ENCODE results near the gene SLC22A4.

SLC22A4 gene

GRCh38 chr5:132263548-132264261 is 30.5 kb upstream of the SLC22A4 start:
- DNase-seq = no peak

GRCh38 chr5:132264546-132265335 is 29.5 kb upstream of the SLC22A4 start:
- no peak for DNase-seq

GRCh38 chr5:132265336-132266030 is 28.7 kb upstream of the SLC22A4 start:
- DNase-seq = no peak

GRCh38 chr5:132266031-132266835 is 28.0 kb upstream of the SLC22A4 start:
- no peak for DNase-seq

GRCh38 chr5:132266836-132267160 is 27.4 kb upstream of the SLC22A4 start:
- no peak for DNase-seq

- DNase-seq = no peak
Measured at GRCh38 chr5:132267166-132267739, 26.9 kb upstream of the SLC22A4 start.

- DNase-seq = no peak
Measured at GRCh38 chr5:132267931-132268768, 26.0 kb upstream of the SLC22A4 start.

- no peak for DNase-seq
Measured at GRCh38 chr5:132268769-132269551, 25.2 kb upstream of the SLC22A4 start.

- no peak for DNase-seq
Measured at GRCh38 chr5:132269635-132270334, 24.4 kb upstream of the SLC22A4 start.

- DNase-seq = no peak
Measured at GRCh38 chr5:132270335-132270665, 23.9 kb upstream of the SLC22A4 start.

GRCh38 chr5:132270706-132271105 is 23.5 kb upstream of the SLC22A4 start:
- no peak for DNase-seq

GRCh38 chr5:132271251-132272246 is 22.6 kb upstream of the SLC22A4 start:
- no peak for DNase-seq

GRCh38 chr5:132272311-132273210 is 21.6 kb upstream of the SLC22A4 start:
- peak; percentile 42 for DNase-seq

- DNase-seq = no peak
Measured at GRCh38 chr5:132273631-132274030, 20.6 kb upstream of the SLC22A4 start.

GRCh38 chr5:132274050-132274792 is 20.0 kb upstream of the SLC22A4 start:
- DNase-seq = no peak

GRCh38 chr5:132275367-132276220 is 18.6 kb upstream of the SLC22A4 start:
- DNase-seq = no peak
